Measurements from ENCODE around the gene ORC4.
"Not testable (repeated sequence)": the region's sequence is repeated elsewhere in the genome, so short reads cannot be mapped to it uniquely, and the experiment has no call there.

DNA sequence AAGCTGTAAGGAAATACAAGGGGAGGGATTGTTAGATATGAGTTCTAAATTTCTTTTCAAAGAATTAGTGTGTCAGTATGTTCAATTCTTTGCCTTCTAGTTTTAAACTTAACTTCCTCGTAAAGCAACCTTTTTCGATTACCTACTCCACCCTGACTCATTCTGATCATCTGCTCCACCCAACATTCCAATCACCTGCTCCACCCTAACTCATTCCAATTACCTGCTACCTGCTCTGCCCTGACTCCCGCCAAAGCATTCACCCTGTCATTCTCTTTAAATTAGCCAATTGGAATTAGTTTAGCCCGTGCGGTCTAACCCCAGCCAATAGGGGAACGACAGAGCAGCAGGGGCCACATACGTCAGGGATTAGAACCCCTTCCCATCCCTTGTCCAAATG lies 12.1 kb downstream of the ORC4 start:
- not testable (repeated sequence) for TF ChIP-seq YY1 (IDR thresholded peaks at IDR 0.05; ENCODE audit: insufficient read depth, insufficient read length); SUZ12 (IDR thresholded peaks at IDR 0.05; ENCODE audit: extremely low read depth, insufficient read depth, insufficient read length)
